GM18870 (cell line): ENCODE results near the gene TPT1.

Source experiments
- ATAC-seq: cut with Tn5 transposase; IDR thresholded peaks from one replicate; pipeline ENCODE4 v1.9.1; 2021; ENCODE audit warnings: moderate library complexity; ENCODE audit not compliant: unreplicated experiment

The TPT1 gene

DNA sequence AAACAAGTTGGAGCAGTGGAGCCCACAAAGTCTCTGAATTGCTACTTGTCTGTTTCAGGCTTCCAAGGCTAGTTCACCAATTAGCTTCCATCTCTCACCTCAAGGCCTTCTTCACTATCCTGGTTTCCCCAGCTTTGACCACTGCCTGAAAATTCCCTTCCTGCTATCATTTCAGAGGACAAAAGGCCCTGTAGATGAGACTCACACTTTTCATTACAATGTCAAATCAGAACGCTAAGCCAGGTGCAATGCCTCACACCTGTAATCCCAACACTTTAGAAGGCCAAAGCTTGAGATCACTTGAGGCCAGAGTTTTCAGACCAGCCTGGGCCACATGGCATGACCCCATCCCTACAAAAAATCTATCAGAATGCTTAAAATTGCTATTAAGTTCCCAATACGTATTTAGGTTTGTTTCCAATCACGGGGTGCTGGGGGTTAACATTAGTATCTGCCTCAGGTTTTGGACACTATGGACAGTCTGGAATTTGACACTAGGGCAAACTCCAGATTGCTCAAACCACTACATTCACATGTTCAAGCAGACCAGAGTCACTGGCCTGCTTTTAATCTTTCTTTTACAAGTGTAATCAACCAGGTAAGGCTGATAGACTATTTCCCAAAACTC is 5.5 kb downstream of the TPT1 start:
- ATAC-seq: no peak

DNA sequence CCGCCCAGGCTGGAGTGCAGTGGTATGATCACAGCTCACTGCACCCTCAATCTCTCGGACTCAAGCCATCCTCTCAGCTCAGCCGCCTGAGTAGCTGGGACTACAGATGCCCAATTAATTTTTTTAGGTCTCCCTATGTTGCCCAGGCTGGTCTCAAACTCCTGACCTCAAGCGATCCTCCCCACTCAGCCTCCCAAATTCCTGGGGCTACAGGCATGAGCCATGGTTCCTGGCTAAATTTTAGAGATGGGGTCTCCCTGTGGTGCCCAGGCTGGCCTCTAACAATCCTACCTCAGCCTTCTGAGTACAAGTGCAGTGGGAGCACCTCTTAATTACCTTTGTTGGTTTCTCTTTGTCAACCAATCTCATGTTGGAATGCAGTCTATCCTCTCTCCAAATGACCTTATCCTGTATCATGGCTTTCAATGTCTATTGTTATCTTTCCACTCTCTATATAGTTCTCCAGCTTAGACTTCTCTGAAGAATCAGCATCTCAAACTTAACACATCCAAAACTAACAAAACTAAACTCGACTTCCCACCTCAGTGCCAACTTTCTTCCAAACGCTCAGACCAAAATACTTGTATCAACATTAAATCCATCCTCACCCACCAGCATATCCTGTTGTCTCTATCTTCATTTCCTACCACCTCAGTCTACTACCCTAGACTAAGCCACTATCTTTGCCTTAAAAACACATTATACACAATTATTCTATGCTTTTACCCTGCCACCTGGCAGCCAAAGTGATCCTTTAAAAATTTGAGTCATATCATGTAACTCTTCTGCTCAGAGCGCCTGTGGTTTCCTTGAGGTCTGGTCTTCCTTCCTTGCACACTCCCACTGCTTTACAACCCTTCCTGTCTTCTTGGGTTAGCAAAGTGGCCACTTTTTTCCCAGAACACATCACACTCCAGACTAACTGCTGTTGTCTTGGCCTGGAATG is 6.7 kb downstream of the TPT1 start:
- no peak for ATAC-seq

DNA sequence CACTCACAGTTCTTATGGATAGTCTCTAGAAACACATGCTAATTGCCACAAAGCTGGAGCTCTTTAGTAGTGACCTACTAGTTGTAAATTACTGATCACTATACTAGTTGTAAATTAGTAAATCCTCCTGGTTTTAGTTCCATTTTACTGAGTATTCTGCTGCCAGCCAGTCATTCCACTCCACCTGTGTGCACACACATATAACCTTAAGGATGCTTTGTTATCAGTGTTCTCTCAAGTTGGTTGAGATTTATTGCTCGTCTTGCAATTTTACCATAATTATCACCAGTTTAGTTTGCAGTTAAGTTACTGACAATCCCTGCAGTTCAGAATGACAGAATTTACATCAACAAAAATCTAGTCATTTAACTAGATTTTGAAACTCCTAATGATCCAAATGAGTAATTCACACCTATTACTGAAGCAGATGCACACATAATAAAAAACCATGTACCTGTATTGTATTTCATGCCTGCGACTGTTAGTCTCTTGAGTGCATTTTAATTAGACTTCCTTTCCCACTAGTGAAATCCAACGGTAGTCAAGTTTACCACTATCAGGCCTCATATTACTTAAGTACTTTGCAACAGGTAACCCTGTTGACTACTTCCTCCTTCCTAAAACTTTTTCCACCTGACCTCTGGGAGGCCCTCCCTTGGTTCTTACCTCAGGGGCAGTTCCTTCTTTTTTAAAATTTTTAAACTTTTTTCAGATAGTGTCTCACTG is 7.6 kb downstream of the TPT1 start:
- no peak for ATAC-seq

DNA sequence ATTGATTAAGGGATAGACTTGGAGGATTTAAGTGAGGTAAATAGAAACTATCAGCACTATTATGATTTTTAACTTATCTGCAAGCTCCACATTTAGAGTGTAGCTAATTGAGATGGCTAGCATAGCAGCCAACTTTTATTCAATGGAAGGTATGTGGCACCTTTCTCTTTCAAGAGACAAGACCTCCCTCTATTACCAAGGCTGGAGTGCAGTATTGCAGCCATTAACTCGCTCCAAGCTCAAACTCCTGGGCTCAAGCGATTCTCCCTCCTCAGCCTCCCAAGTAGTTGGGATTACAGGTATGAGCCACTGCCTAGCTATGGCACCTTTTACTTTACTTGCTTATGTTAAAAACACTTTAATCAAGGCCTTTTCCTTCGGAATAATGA is 8.2 kb downstream of the TPT1 start:
- ATAC-seq: no peak

DNA sequence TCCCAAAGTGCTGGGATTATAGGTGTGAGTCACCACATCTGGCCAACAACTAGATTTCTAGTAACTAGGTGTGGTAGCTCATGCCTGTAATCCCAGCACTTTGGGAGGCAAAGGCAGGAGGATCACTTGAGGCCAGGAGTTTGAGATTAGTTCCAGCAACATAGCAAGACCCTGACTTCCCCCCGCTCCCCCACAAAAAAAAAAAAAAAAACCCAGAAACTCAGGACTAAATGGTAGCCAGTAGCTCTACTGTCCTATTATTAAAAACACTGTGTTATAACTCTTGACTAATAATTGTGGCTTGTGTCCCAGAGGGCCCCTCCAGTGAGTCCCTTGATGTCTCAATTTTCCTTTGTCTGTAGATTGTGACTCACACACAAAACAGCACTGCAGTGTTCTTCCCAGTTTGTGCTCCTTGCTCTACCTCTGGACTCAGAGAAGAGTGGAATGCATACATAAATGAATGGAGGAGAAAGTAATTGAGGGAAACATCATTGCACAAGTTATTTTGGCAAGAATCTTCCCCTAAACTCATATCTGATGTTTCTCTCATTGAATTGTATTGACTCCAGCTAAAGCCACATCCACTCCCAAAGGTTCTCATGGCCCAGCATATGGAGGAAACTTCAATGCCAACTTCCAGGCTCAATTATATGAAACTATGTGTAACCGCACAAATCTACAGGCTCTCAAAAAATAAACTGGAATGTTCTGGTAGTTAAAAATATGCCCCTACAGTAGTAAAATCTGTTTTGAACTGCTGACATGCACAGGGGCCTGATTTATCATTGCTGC is 8.8 kb downstream of the TPT1 start:
- no peak for ATAC-seq

DNA sequence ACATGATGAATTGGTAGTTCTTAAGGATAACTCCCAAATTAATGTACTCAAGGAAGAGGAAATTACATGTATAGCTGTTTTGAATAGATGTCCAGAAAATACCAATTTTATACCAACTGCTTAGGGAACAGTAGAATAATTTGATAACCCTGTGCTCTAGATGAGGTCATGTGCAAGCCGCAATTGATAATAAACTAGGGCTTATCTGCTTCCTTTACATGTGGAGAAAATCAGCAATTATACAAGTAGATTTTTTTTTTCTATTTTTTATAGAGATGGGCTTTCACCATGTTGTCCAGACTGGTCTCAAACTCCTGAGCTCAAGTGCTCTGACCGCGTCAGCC is 9.3 kb downstream of the TPT1 start:
- no peak for ATAC-seq

DNA sequence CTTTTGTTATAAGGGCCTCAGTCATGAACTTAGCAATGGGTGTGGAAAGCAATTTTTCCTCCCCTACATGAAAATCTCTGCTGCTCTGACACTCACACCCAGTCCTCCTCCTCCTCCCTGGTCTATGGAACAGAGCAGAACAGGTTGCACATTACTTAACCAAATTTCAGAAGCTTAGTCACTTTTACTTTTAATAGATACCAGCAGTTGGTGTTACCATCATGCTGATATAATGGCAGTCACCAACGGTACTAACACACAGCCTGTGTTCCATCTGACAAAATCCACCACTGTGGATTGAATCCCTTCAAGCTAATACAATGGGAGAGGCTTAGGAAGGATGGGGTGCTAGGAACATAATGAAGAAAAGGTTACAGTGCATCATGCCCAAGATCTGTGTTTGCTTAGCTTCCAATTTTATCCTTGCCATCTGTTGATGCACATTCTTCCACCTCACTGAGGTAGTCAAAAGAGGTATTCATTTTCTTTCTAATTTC is 9.8 kb downstream of the TPT1 start:
- ATAC-seq: no peak

DNA sequence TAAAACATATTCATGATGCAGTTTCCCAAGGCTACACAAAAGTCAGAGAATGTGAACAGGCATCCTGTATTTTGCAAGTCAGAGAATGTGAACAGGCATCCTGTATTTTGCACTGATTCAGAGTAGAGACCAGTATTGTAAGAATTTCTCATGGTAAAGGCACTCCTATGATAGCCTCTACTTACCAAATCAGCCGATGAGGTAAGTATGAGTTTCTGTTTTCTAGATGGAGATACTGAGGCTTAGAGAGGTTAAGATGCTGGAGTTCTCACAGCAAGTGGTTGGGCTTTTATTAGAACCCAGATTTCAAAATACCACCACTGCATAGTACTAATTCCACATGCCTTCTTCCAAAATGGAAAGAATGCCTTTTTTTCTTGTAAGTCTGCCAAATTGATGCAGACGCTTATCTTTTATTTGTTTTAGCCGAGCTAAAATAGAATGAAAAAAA is 12.3 kb downstream of the TPT1 start:
- ATAC-seq: no peak

DNA sequence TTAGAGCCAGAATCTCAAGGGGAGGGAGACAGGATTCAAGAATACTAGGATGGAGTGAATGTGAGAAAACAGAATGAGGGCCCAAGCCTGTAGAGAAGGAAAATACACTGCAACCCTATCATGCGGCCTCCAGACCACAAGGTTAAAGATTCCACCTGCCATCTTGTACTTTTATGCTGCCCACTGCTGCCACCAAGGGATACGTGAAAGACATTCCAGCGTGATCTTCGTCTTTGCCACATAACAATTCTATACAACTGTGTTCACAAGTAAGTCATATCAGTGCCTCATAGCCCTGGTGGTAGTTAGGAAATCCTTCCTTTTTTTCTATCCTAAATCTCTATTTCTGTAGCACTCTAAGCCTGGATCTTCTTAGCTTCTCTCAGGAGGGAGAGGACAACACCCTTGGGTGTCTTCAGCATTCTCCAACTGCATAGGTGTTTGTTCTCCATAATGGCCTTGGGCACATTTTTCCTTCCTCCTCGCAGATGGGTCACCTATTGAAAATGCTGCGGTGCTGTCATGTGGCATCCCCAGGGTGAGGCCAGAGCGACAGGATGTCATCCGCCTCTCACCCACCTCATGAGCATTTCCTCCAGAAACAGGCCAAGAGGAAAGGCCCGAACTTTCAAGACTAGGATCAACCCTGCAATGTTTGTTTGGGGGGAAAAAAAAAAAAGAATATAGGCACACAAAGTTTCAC is 13.6 kb downstream of the TPT1 start:
- ATAC-seq: no peak

DNA sequence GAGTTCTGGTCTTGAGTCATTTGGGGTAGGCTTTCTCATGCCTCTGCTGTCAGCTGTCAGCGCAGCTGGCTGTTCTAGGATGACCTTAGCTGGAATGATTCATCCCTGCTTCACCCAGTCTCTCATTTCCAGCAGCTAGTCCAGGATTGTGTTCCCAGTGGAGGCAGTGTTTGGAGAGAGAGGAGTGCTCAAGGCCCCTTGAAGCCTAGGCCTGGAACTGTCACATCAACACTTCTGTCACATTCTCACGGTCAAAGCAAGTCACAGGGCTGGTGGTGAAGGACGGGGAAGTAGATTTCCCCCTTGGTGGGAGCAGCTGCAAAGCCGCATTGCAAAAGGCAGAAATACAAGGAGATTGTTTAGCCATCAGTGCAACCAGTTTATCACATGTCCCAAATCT is 15.2 kb downstream of the TPT1 start:
- no peak for ATAC-seq

DNA sequence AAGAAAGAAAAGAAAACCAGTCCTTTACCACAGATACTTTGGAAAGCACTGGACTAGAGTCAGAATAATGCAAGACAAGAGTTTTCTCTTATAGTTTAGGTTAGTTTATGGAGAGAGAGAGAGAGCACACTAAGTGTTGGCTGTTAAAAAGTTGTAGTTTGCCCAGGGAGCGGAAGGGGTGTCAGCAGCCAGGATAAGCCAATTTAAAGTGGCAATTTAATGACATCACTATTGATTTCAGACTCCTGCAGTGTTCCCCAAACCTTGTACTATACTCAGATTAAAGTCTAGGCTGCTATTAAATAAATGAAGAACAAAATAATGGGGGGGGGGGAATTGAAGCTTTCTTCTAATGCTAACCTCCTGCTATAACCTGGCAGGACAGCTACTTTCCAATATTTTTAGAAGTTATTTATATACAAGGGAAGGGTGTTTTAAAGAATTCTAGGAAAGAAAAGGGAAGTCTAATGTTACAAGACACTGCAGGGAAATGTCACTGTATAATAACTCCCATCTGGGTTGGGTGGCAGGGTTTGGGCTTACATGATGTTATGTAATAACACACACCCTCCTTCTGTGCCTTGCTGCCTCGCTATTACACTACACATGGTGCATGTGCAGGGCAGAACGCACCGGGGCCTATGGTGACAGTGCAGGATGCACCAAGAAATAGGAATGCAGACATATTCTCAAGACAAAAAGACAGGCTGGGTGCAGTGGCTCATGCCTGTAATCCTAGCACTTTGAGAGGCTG is 19.9 kb downstream of the TPT1 start:
- no peak for ATAC-seq

DNA sequence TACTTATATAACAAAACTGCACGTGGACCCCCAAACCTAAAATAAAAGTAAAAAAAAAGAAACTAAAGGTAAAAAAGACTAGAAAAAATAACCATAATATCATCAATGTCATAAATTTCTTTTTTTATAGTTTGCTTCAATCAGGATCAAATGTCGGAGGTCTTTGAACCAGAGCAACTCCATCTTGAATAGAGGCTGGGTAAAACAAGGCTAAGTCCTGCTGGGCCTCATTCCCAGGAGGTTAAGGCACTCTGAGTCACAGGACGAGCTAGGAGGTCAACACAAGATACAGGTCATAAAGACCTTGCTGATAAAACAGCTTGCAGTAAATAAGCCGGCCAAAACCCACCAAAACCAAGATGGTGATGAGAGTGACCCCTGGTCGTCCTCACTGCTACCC is 24.0 kb downstream of the TPT1 start:
- ATAC-seq: no peak

DNA sequence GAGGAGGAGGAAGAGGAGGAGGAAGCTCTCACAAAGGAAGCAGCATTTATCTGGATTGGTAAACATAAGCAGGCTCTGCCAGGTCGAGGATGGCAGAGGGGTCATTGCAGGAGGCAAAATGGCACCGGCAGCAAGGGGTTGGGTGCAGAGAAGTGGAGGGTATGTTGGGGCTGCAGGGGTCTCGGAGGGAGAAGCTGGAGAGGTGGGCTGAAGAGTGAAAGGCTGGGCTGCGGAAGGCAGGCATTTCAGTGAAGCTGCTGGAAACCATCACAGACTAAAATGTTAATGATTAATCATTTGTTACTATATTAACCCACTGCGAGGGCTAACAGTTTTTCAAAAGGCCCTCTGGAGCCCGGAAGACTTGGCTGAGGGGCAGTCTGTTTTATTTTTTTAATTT is 24.6 kb downstream of the TPT1 start:
- ATAC-seq: no peak

DNA sequence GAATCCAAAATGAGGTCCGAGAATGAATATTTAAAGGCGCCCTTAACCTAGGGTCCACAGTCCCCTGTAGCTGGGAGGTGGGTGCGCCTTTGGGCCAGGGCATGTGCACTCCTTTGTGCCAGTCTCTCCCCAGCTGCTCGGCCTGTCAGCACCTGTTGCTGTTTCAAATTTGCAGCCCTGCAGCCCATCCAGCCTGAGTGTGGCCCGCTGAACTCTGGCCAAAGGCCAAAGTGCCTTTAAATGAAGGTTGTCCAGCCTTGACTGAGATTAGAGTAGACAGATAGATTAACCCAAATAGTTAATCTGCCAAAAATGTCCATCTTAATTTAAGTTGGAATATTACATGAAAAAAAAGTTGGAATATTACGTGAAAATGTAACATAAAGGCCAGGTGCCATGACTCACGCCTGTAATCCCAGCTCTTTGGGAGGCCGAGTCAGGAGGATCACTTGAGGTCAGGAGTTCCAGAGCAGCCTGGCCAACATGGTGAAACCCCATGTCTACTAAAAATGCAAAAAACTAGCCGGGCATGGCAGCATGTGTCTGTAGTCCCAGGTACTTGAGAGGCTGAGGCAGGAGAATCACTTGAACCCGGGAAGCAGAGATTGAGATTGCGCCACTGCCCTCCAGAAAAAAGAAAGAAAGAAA is 25.3 kb downstream of the TPT1 start:
- ATAC-seq: no peak

DNA sequence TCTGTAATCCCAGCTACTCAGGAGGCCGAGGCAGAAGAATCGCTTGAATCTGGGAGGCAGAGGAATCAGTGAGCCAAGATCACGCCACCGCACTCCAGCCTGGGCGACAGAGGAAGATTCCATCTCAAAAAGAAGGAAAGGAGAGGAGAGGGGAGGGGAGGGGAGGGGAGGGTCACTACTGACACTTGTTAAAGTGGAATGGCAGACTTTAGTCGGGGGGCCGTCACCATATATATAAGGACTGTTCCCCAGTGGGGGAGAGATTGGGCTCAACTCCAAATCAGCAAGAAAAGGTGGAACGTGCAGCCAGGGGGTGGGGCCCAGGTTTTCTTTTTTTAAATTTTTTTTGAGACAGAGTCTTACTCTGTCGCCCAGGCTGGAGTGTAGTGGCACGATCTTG is 26.2 kb downstream of the TPT1 start:
- no peak for ATAC-seq

DNA sequence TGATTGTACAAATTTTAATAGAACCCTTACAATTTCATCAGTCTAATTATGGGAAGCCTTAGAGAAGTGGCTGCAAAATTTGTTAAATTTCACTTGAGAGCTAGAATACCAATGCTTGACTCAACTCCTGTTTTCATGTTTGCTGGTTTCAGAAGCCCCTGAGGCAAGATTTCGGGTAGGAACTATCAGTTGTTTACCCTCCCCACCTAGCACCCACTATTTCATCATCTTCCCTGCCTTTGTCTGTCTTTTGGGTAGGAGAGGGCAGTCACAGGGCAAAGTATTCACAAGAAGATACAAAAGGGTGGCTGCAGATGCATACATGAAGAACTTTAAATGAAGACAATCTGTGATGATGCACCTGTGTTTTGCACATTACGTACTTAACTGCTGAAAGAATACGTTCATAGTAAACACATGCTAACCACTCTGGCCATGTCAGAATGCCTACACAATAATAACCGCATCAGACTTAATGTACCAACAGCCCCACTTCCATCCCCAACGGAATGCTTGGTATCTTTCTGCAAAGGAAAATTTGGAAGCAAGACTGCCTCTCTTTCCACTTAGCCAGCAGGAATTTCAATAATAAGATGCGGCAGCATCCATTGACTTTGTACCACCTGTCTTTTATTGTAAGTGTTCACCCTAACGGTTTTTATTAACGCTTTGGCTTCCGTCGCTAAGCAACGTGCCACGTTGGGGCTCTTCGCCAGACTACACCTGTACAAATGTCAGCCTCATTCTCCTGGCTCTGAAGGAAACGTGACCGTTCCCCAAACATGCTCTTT is 30.4 kb downstream of the TPT1 start:
- no peak for ATAC-seq

DNA sequence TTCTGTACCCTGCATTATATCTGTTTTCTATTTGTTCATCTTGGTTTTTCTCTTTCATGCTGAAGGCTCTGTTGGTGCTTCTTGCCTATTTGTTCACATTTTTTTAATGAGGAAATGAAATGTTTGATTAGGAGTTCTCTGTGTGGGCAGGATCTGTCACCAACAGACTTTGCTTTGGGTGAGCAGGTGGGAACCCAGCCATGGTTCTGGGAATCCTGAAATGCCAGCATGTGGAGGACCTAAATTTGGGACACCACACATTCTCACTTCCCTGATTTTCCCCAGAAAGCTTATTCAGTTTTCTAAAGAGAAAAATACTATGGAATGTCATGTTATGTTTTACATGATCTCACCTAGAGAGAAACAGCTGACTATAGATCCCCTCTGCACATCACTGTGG is 34.0 kb downstream of the TPT1 start:
- ATAC-seq: no peak

DNA sequence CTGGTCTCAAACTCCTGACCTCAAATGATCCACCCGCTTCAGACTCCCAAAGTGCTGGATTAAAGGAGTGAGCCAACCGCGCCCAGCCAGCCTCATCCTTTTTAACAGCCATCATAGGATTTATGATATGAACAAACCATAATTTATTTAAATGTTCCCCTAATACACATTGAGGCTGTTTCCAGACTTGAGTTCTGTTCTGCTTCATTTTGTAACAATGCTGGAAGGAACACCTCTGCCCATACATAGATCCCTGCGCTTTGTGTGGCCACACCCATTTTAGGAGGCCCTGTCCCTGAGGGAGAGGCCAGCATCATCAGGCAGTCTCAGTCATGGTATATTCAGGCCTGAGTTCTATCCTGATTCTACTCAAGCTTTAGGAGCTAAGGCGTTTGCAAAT is 35.9 kb downstream of the TPT1 start:
- ATAC-seq: no peak
